Activated CD4-positive, alpha-beta T cell treated with anti-CD3 and anti-CD28 coated beads, Interleukin-2, amount 50 U/mL, for 4 hours (primary cell): Measurements from ENCODE around the gene SMIM9.

ENCODE experiments used
- DNase-seq, 2 experiments: peaks; one replicate each; pipeline ENCODE4 v3.0.0-alpha.2; 2020

The SMIM9 gene

GRCh38 chrX:154779261-154779660 is 55.2 kb downstream of the SMIM9 start:
- DNase-seq, result no peak

DNA sequence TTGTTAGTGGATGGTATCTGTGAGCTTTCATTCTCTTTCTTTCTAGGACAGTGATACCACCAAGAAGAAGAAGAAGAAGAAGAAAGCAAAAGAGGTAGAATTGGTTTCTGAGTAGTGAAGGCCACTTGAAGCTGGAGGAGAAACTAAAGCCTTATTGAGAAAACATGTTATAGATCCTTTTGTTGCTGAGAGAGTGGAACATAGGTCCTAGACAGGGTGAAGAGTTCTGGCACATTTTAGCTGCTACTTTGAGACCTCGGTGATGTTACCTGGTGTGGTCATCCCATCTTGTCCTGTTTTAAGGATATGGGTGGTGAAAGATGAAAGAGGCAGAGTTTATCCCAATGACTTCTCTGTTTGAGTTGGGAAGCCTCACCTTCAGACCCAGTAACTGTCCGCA is 57.7 kb downstream of the SMIM9 start:
- no peak for DNase-seq

GRCh38 chrX:154775419-154776349 is 58.8 kb downstream of the SMIM9 start:
- DNase-seq, result peak; percentile 29 to 33

DNA sequence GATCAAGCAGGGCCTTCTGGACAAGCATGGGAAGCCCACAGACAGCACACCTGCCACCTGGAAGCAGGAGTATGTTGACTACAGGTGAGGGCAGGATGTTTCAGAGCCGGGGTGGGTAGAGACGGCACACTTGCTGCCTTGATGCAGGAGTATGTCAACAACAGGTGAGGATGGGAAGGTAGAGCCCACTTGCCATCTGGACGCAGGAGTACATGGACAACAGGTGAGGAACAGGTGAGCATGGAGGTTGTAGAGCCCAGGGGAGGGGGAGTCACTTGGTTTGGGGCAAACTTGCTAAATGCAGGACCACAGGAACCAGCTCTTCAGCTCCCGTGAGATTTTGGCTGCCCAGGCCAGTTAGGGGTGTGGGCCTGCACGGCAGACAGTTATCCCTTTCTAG is 59.8 kb downstream of the SMIM9 start:
- no peak for DNase-seq
